GM19455 (cell line): ENCODE measurements around the gene PTH1R.

Source experiments
- ATAC-seq: cut with Tn5 transposase; IDR thresholded peaks from one replicate; pipeline ENCODE4 v1.9.1; 2021; ENCODE audit not compliant: unreplicated experiment

PTH1R gene

GRCh38 chr3:46881596-46882376, 4.3 kb downstream of the PTH1R start:
- ATAC-seq = no peak

GRCh38 chr3:46882377-46883053, 5.0 kb downstream of the PTH1R start:
- no peak for ATAC-seq

- no peak for ATAC-seq
Measured at GRCh38 chr3:46883054-46883829, 5.7 kb downstream of the PTH1R start.

- no peak for ATAC-seq
Measured at GRCh38 chr3:46883830-46884185, 6.3 kb downstream of the PTH1R start.

- ATAC-seq = no peak
Measured at GRCh38 chr3:46884427-46884826, 6.9 kb downstream of the PTH1R start.

GRCh38 chr3:46884929-46885328, 7.4 kb downstream of the PTH1R start:
- ATAC-seq = no peak

- ATAC-seq = no peak
Measured at GRCh38 chr3:46885612-46886011, 8.1 kb downstream of the PTH1R start.

GRCh38 chr3:46887980-46888494, 10.5 kb downstream of the PTH1R start:
- no peak for ATAC-seq

GRCh38 chr3:46888705-46889104, 11.2 kb downstream of the PTH1R start:
- ATAC-seq = no peak

GRCh38 chr3:46889381-46890110, 12.0 kb downstream of the PTH1R start:
- ATAC-seq = no peak

GRCh38 chr3:46890132-46890531, 12.6 kb downstream of the PTH1R start:
- ATAC-seq = no peak

GRCh38 chr3:46891132-46891531, 13.6 kb downstream of the PTH1R start:
- no peak for ATAC-seq

GRCh38 chr3:46892285-46893145, 15.0 kb downstream of the PTH1R start:
- no peak for ATAC-seq

GRCh38 chr3:46893146-46893748, 15.7 kb downstream of the PTH1R start:
- no peak for ATAC-seq

GRCh38 chr3:46893763-46894162, 16.2 kb downstream of the PTH1R start:
- ATAC-seq = no peak

- no peak for ATAC-seq
Measured at GRCh38 chr3:46894256-46894655, 16.7 kb downstream of the PTH1R start.

GRCh38 chr3:46895204-46895660, 17.7 kb downstream of the PTH1R start:
- ATAC-seq = no peak

GRCh38 chr3:46895761-46896160, 18.2 kb downstream of the PTH1R start:
- ATAC-seq = no peak

GRCh38 chr3:46896386-46896785, 18.9 kb downstream of the PTH1R start:
- ATAC-seq = no peak

- ATAC-seq = no peak
Measured at GRCh38 chr3:46897031-46897430, 19.5 kb downstream of the PTH1R start.
